Dendritic cell treated with granulocyte-macrophage colony-stimulating factor and Interleukin-4, amounts not matched to agents 40 ng/mL and 50 ng/mL, for 4 days (primary cell): Measurements from ENCODE around the gene MYL5.
"Not testable (repeated sequence)": the region's sequence is repeated elsewhere in the genome, so short reads cannot be mapped to it uniquely, and the experiment has no call there.

Source experiments
- H3K27ac Mint-ChIP-seq: one replicate; pipeline ENCODE4 v1.8.0; 2022; ENCODE audit warnings: mild to moderate bottlenecking, mixed read lengths
- H3K27me3 Mint-ChIP-seq: one replicate; pipeline ENCODE4 v1.8.0; 2022; ENCODE audit warnings: mild to moderate bottlenecking, mixed read lengths
- H3K36me3 Mint-ChIP-seq: one replicate; pipeline ENCODE4 v1.8.0; 2022; ENCODE audit warnings: low read depth, mixed read lengths
- H3K4me1 Mint-ChIP-seq: one replicate; pipeline ENCODE4 v1.8.0; 2022; ENCODE audit warnings: low read depth, mixed read lengths
- H3K4me3 Mint-ChIP-seq: one replicate; pipeline ENCODE4 v1.8.0; 2022; ENCODE audit warnings: mild to moderate bottlenecking, moderate library complexity, mixed read lengths
- H3K9me3 Mint-ChIP-seq: one replicate; pipeline ENCODE4 v1.8.0; 2022; ENCODE audit warnings: mixed read lengths
- intact Hi-C: fragments of 100-400 bp; cut with micrococcal nuclease; formaldehyde crosslinking; loops from one replicate; pipeline ENCODE4 v1.15.0; 2022

The MYL5 gene

GRCh38 chr4:704198-704891 lies 30.0 kb downstream of the MYL5 start:
- intact Hi-C loops = no loop called here
- Mint-ChIP-seq H3K36me3 (peaks cover 16% of the 10 kb centered on the region), H3K9me3 (no peaks in the 10 kb centered on the region), H3K27me3 (peaks cover 9% of the 10 kb centered on the region), H3K4me1 (peaks cover 60% of the 10 kb centered on the region), H3K4me3 (peak overlapping the region; percentile 94), H3K27ac (peak overlapping the region; percentile 97)

- H3K27me3 Mint-ChIP-seq = peaks cover 9% of the 10 kb centered on the region
- peak overlapping the region; percentile 94 for H3K4me3 Mint-ChIP-seq
- H3K27ac Mint-ChIP-seq = peak overlapping the region; percentile 97
- no peaks in the 10 kb centered on the region for H3K9me3 Mint-ChIP-seq
- intact Hi-C loops = loop anchor here (5.0 kb wide), 1 partner anchor 77 kb away; no protein-coding TSS in a partner anchor
- H3K36me3 Mint-ChIP-seq = peaks cover 18% of the 10 kb centered on the region
- H3K4me1 Mint-ChIP-seq = peaks cover 60% of the 10 kb centered on the region
Observed at GRCh38 chr4:704971-705277, 30.6 kb downstream of the MYL5 start.

GRCh38 chr4:705278-706082 lies 31.1 kb downstream of the MYL5 start, which contains the start of gene PCGF3:
TSS of gene PCGF3 (plus strand) at chr4:705832. CDS start at chr4:733681, 27,849 bp downstream.
- peaks cover 60% of the 10 kb centered on the region for H3K4me1 Mint-ChIP-seq
- intact Hi-C loops = loop anchor here (5.0 kb wide), 1 partner anchor 77 kb away; no protein-coding TSS in a partner anchor
- peaks cover 24% of the 10 kb centered on the region for H3K36me3 Mint-ChIP-seq
- H3K4me3 Mint-ChIP-seq = peak within 1 kb of the TSS; percentile 94
- H3K27me3 Mint-ChIP-seq = peaks cover 9% of the 10 kb centered on the region
- H3K27ac Mint-ChIP-seq = peak within 1 kb of the TSS; percentile 97
- no peaks in the 10 kb centered on the region for H3K9me3 Mint-ChIP-seq

GRCh38 chr4:706083-706633 lies 31.8 kb downstream of the MYL5 start:
- H3K4me3 Mint-ChIP-seq = peak overlapping the region; percentile 94
- intact Hi-C loops = loop anchor here (5.0 kb wide), 1 partner anchor 76 kb away; no protein-coding TSS in a partner anchor
- H3K27me3 Mint-ChIP-seq = not testable (repeated sequence)

GRCh38 chr4:706834-707598 lies 32.7 kb downstream of the MYL5 start:
- H3K4me1 Mint-ChIP-seq = peaks cover 59% of the 10 kb centered on the region

More at GRCh38 chr4:706083-706633, 31.8 kb downstream of the MYL5 start:
- Mint-ChIP-seq H3K36me3 (peaks cover 30% of the 10 kb centered on the region), H3K4me1 (peaks cover 59% of the 10 kb centered on the region), H3K27ac (peak overlapping the region; percentile 97)
- not testable (repeated sequence) for H3K9me3 Mint-ChIP-seq

GRCh38 chr4:707929-708630 lies 33.7 kb downstream of the MYL5 start:
- Mint-ChIP-seq H3K4me1 (peaks cover 59% of the 10 kb centered on the region), H3K36me3 (peaks cover 39% of the 10 kb centered on the region), H3K27me3 (peaks cover 9% of the 10 kb centered on the region), H3K27ac (no peak overlapping the region), H3K9me3 (no peaks in the 10 kb centered on the region), H3K4me3 (no peak overlapping the region)
- intact Hi-C loops = loop anchor here (5.0 kb wide), 1 partner anchor 74 kb away; no protein-coding TSS in a partner anchor

More at GRCh38 chr4:706834-707598, 32.7 kb downstream of the MYL5 start:
- H3K36me3 Mint-ChIP-seq = peaks cover 33% of the 10 kb centered on the region
- H3K9me3 Mint-ChIP-seq = no peaks in the 10 kb centered on the region
- peak overlapping the region; percentile 49 for H3K4me3 Mint-ChIP-seq
- peaks cover 9% of the 10 kb centered on the region for H3K27me3 Mint-ChIP-seq
- intact Hi-C loops = loop anchor here (5.0 kb wide), 1 partner anchor 75 kb away; no protein-coding TSS in a partner anchor
- H3K27ac Mint-ChIP-seq = peak overlapping the region; percentile 35

- H3K27ac Mint-ChIP-seq = no peak overlapping the region
- peaks cover 43% of the 10 kb centered on the region for H3K36me3 Mint-ChIP-seq
- H3K4me1 Mint-ChIP-seq = peaks cover 59% of the 10 kb centered on the region
- peaks cover 9% of the 10 kb centered on the region for H3K27me3 Mint-ChIP-seq
- intact Hi-C loops = loop anchor here (5.0 kb wide), 1 partner anchor 74 kb away; no protein-coding TSS in a partner anchor
- no peaks in the 10 kb centered on the region for H3K9me3 Mint-ChIP-seq
- H3K4me3 Mint-ChIP-seq = no peak overlapping the region
Observed at GRCh38 chr4:708631-708933, 34.2 kb downstream of the MYL5 start.

- intact Hi-C loops = loop anchor here (5.0 kb wide), 1 partner anchor 73 kb away; no protein-coding TSS in a partner anchor
- peaks cover 55% of the 10 kb centered on the region for H3K4me1 Mint-ChIP-seq
- H3K9me3 Mint-ChIP-seq = no peaks in the 10 kb centered on the region
- peaks cover 3% of the 10 kb centered on the region for H3K27me3 Mint-ChIP-seq
- H3K36me3 Mint-ChIP-seq = peaks cover 49% of the 10 kb centered on the region
- peak overlapping the region; percentile 32 for H3K27ac Mint-ChIP-seq
- H3K4me3 Mint-ChIP-seq = no peak overlapping the region
Observed at GRCh38 chr4:709348-709747, 35.0 kb downstream of the MYL5 start.

- peaks cover 51% of the 10 kb centered on the region for H3K4me1 Mint-ChIP-seq
- H3K4me3 Mint-ChIP-seq = no peak overlapping the region
Observed at GRCh38 chr4:710116-710515, 35.8 kb downstream of the MYL5 start.

GRCh38 chr4:710916-711315 lies 36.6 kb downstream of the MYL5 start:
- intact Hi-C loops = no loop called here
- Mint-ChIP-seq H3K36me3 (peaks cover 54% of the 10 kb centered on the region), H3K4me3 (no peak overlapping the region), H3K27ac (no peak overlapping the region), H3K4me1 (peaks cover 47% of the 10 kb centered on the region), H3K27me3 (no peaks in the 10 kb centered on the region), H3K9me3 (no peaks in the 10 kb centered on the region)

More at GRCh38 chr4:710116-710515, 35.8 kb downstream of the MYL5 start:
- Mint-ChIP-seq H3K9me3 (no peaks in the 10 kb centered on the region), H3K27ac (peak overlapping the region; percentile 32), H3K36me3 (peaks cover 56% of the 10 kb centered on the region), H3K27me3 (no peaks in the 10 kb centered on the region)
- intact Hi-C loops = no loop called here

GRCh38 chr4:712093-712492 lies 37.8 kb downstream of the MYL5 start:
- Mint-ChIP-seq H3K36me3 (peaks cover 54% of the 10 kb centered on the region), H3K4me3 (no peak overlapping the region), H3K27me3 (no peaks in the 10 kb centered on the region), H3K27ac (no peak overlapping the region), H3K4me1 (peaks cover 44% of the 10 kb centered on the region), H3K9me3 (no peaks in the 10 kb centered on the region)
- intact Hi-C loops = no loop called here

- Mint-ChIP-seq H3K9me3 (no peaks in the 10 kb centered on the region), H3K4me1 (peaks cover 35% of the 10 kb centered on the region)
Observed at GRCh38 chr4:712916-713632, 38.7 kb downstream of the MYL5 start.

More at GRCh38 chr4:712916-713632, 38.7 kb downstream of the MYL5 start:
- Mint-ChIP-seq H3K27ac (no peak overlapping the region), H3K36me3 (peaks cover 61% of the 10 kb centered on the region), H3K27me3 (no peaks in the 10 kb centered on the region), H3K4me3 (no peak overlapping the region)
- intact Hi-C loops = no loop called here
